ENCODE data around the gene SBNO2.

Gene SBNO2

DNA sequence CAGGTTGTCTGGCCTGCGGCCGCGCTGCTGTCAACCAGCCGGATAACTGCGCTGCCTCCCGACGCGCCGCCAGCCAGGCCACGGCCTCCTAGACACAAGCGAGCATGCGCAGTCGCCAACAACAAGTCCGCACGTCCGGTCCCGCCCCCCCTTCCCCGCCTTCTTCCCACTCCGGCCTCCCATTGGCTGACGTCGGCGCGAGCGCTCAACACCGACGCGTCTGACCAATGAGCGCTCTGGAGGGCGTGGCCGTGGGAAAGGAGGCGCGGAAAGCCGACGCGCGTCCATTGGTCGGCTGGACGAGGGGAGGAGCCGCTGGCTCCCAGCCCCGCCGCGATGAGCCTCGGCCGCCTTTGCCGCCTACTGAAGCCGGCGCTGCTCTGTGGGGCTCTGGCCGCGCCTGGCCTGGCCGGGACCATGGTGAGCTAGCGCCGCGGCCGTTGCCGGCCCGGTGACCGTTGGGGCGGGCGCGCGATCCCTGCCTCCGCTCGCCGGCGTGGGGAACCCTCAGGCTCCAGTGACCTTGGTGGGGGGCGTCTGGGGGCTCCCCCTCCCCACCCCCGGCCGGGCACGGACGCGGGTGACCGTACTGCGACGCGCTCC lies 70.3 kb downstream of the SBNO2 start, which contains the start of gene GPX4:
Gene GPX4 (plus strand): TSS at position 287 of the 603 bp plus-strand sequence. CDS start 50 bp downstream, at position 337.
- DNase-seq, result peak; percentile 99

DNA sequence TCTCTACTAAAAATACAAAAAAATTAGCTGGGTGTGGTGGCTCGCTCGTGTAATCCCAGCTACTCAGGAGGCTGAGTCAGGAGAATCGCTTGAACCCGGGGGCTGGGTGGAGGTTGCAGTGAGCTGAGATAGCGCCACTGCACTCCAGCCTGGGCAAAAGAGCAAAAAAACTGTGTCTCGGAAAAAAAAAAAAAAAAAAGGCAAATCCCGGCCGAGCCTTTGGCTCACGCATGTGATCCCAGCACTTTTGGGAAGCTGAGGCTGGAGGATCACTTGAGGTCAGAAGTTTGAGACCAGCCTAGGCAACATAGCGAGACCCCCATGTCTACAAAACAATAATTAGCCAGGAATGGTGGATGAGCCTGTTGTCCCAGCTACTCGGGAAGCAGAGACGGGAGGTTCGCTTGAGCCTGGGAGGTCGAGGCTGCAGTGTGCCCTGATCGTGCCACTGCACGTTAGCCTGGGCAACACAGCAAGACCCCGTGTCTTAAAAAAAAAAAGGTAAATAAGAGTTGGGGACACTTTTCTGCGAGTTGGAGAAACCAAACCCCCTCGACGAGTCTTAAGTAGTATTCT lies 70.8 kb downstream of the SBNO2 start:
- DNase-seq, result no peak

DNA sequence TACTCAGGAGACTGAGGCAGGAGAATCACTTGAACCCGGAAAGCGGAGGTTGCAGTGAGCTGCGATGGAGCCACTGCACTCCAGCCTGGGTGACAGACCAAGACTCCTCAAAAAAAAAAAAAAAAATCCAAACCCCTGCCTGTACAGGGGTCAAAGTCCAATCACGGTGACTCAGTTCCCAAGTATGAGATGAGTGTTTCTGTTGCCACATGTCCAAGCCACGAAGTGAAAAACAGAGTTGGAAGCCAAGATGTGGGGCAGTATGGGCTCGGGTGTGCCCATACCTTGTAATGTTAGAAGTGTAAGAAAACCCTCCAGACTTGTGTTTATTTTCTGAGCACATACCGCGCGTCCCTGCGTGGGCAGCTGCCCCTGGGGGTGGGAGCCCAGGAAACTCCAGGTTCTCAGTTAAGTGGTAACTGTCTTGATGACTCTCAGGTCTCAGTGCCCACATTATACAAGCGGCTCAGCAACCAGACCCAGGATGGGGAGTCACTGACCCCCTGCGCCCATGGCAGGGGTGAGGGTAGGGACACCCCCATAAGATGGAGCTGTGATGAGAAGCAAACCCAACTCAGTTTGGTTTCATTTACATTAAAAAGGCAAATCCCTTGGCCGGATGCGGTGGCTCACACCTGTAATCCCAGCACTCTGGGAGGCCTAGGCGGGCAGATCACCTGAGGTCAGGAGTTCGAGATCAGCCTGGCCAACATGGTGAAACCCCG lies 71.5 kb downstream of the SBNO2 start:
- no peak for DNase-seq

DNA sequence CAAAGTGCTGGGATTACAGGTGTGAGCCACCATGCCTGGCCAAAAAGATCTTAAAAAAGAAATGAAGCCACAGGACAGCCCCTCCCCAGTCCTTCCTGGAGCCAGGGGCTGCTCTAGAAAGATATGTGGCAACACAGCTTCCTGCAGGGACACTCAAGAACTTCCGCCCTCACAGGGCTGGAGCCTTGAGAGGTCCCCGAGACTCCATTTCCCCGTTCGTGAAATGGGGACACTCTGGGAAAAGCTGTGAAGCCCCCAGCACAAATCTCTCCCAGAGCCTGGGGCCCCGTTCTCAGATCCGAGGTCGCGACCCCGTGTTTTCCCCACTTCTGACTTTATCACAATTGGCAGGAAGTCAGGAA lies 72.8 kb downstream of the SBNO2 start:
- DNase-seq, result no peak

DNA sequence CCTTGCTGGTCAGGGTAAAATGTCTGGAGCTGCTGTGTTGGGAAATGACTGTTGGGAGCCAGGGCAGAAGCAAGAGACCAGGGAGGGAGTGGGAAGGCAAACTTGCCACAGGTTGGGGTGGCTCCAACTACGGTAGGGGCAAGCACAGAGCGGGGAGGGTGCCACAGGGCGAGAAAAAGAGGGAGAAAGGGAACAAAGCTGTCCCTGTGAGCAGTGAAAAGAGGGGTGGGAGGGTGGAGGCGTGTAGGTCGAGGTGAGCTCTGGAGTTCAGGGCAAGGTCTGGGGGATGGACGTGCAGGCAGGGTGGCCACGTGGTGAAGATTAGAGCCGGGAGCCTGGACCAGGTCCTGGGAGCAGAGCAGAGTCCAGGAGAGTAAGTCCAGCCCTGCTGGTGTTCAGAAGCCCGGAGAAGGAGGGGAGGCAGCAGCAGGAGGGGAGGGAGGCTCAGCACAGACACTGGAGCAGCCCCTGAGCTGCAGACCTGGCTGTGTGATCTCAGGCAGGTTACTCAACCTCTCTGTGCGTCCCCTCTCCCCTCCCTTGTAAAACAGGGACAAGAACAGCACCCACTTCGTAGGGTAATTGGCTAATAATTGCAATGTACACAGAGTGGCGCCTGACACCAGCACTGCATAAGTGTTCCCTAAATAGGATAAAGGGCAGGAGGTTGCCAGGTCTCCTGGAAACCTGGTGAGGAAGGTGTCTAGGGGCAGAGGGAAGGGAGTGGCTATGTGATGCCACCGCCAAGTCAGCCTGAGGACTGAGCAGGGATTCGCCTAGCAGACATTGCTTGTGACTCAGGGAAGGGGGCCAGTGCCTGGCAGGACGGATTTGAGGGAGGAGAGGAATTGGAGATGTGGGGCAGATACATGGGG lies 75.7 kb downstream of the SBNO2 start:
- no peak for DNase-seq

DNA sequence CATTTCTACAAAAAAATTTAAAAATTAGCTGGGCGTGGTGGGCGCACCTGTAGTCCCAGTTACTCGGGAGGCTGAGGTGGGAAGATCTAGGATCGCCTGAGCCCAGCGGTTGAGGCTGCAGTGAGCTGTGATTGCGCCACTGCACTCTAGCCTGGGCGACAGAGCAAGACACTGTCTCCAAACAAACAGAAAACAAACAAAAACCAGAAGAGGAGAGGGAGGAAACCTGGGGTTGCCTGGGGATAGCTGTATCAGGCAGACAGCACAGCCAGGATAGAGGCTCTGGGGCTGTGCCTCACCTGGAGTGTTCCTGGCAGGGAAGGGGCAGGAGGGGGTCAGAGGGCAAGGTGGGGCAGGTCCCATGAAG lies 76.3 kb downstream of the SBNO2 start:
- DNase-seq, result no peak

DNA sequence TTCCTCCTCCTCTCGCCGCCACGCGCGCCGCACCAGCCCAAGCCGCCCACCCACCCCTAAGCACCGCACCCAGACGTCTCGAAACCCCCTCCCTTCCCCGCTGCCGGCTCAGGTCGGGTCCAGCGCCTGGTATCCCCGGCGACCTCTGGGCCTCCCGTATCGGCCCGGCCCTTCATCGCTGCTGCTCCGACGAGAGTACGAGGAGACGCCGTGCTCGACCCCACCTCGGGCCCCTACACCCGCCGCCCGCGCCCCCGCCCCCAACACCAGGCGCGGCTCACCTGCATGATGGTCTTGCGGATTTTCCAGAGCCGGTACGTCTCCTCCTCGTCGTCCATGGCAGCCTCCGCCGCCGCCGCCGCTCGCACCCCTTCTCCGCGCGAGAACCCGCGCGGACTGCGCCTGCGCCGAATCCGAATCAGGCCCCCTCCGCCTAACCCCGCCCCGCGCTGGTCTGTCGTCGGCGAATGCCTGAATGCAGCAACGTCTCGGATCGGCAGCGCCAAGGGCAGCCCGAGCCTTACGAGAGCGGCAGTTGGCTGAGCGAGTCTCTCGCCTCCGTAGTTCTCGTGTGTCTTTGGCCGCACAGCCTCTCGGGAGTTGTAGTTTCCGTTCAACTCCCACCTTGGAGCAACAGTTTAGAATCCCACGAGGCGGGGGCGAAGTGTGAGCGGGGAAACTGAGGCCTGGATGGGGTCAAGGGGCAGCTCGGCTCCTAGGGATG lies 78.9 kb downstream of the SBNO2 start, which contains the start of gene POLR2E:
Gene POLR2E (minus strand): TSS at position 398 of the 724 bp plus-strand sequence. CDS start 60 bp downstream, at position 338.
- DNase-seq, result peak; percentile 98

DNA sequence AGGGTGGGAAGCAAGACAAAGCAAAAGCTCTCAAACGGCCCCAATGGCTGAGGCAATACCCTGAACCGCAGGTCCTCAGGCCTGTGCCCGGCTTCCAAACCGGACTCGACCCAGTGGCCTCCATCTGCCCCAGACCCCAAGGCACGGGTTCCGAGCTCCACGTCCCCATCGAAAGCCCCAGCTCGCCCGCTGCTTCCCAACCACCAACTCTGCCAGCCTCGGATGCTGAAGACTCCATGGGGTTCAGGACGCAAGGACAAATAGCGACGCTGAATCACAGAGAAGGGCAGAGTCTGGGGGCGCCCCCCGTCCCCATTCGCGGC lies 79.5 kb downstream of the SBNO2 start:
- DNase-seq, result no peak

DNA sequence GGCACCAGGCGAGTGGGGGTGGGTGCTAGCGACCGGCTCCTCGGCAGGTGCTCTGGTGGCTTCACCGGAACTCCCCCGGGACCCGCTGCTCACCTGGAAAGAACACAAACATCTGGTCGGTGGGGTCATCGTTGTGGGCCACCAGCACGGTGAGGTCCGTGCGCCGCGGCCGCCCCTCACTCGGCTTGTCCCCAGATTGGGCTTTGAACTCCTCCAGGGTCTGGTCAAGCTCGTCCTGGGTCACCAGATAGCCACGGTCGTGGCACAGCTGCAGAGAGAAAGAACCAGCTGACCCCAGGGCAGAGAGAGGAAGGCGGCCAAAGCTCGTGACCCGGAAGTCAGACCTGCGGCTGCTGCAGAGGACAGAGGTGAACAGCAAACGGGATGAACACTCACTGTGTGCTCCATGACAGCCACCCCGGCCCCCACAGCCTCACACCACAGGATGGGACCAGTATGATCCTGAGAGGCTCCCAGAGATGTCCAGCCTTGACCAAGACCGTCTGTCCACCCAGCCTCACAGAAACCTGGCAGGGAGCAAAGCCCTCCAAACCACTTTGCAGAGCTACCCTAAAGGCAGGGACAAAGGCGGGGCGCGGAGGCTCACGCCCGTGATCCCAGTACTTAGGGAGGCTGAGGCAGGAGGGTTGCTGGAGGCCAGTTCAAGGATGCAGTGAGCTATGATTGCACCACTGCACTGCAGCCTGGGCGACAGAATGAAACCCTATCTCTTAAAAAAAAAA lies 80.1 kb downstream of the SBNO2 start:
- DNase-seq, result no peak

DNA sequence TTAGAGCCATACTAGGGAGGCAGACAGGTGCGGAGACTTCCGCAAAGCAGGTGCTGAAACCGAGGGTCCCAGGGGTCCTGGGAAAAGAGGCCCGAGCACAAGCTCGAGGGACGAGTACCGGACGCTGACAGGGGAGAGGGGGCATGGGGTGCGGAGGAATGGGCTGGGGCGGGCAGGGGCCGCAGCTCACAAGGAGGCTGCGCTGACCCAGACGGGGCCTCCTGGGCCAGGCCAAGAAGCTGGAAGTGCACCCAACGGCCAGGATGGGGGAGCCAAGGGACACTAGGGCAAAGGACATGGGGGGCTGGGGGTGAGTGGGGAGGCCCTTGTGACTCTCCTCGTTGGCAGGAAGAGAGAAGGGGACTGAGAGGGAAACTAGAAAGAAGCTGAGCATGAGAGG lies 80.7 kb downstream of the SBNO2 start:
- DNase-seq, result no peak

DNA sequence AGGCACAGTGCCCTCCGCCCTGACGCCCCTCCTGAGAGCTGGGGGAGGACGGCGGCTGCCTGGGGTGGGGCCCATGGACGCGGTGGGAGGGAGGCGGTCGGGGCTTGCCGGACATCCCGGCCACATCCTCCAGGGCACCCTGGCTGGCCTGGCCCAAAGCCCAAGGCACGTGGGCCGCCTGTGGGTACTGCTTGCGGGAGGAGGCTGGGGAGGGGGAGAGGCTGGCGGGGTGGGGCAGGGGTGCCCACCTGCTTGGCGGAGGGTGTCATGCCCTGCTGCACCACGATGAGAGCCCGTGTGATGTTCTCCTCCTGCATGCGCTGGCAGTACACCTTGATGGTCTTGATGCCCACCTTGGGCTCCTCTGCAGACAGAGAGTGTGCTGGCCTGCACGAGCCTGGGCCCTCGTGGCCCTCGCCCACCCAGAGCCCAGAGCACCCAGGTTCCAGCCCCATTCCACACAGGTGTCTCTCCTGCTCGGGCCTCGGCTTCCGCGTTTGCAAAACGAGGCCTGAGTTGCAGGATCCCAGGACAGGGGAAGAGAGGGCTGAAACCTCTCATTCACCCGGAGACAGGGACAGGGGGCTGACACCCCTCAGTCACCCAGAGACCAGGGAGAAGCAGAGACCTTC lies 82.4 kb downstream of the SBNO2 start:
- DNase-seq, result no peak

DNA sequence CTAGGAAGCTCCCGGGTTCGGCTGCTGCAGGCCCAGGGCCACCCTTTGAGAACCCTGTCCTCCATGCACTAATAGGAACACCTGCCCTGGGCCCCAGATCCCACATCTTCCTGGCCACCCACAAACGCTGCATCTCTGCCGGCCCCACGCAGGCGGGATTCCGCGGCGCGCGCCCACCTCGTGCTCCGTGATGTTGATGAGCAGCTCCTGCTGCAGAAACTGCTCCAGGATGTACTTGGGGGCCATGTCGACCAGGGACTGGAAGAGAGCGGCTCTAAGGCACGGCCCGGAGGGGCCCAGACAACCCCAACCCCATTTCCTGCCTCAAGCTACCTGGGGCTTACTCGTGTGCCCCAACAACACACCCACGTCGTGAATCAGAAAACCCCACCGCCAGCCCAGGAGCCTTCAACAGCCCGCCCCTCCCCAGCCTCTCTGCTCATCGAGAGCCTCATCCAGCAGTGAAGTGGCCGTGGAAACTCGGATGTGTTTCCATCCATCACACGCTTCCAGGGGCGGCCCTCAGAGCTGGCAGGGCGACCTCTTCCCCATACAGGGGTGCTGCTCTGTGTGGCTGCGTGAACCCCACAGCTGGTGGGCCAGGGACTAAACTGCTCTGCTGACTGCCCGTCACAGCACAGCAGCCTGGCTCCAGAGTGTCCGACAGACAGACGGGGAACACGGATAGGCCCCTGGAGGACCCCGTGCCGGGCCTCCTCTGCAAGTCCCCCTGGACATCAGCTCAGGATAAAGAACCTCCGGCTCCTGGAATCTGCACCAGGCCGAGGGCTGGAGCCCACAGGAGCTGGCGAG lies 83.1 kb downstream of the SBNO2 start:
- DNase-seq, result no peak

DNA sequence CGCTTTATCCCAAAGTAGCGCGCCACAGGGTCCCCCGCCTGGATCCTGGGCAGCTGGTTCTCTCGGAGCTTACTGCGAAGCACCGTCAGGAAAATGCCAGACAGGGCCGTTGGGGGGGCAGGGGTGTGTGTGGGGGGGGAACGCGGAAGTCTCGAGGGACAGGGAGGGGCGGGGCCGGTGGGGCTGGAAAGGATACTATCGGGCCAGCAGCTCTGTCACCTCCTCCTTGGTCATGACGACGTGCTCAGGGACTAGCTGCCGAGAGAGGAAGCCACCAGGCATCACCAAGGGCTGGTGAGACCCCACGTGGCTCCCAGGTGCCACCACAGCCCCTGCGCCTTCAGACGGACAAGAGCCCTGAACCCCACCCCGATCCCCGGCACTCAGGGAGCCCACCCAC lies 84.2 kb downstream of the SBNO2 start:
- DNase-seq, result no peak

DNA sequence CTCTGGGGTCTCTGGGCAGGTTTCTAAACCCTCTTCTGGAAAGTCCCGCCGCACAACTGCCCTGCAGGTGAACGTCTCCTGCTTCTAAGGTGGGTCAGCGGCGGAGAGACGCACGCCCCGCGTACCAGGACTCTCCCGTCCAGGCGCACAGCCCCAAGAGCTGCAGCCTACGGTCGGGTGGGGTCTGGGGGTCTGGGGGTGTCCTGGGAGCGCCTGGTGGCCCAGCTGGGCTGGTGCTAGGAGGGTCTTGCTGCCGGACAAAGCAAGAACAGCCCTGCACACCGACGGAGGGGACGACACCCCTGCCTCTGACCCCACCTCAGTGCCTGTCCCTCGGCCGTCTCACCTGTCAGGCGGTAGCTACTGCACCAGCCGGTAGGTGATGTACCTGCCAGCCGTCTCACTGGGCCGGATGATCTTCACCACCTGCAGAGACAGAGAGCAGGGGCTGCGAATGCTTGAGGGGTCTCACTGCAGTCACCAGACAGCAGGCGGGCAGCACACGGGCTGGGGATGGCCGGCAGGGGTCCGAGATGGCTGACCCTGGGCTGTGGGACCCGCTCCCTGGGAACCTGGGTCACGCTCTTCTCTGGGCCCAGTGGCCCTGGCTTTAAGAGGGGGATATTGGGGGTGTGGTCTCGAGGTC lies 84.8 kb downstream of the SBNO2 start:
- DNase-seq, result no peak

DNA sequence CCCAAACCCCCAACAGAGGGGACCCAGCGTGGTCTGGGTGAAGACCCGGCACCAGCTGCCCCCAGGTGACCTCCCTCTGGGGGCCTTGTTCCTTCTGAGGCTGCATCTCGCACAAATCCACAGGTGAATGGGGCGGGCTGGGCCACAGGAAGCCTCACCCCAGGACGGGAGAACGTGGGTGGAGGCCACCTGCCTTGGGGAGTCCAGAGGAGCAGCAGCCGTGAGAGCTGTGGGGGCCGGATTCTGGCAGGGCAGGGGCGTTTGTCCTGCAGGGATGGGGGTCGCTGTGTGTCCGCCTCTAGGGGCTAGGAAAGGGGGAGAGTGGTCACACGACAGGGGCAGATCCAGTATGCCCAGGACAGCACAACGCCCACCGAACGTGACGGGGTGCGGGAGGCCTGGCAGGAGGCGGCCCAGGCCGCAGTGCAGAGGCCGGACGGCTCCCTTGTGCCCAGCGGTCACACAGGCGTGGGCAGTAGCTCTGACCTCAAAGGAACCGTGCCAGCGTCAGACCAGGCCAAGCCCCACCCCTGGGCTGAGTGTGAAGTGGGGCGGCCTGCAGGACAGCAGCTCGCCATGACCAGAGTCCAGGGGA lies 85.6 kb downstream of the SBNO2 start:
- DNase-seq, result no peak

DNA sequence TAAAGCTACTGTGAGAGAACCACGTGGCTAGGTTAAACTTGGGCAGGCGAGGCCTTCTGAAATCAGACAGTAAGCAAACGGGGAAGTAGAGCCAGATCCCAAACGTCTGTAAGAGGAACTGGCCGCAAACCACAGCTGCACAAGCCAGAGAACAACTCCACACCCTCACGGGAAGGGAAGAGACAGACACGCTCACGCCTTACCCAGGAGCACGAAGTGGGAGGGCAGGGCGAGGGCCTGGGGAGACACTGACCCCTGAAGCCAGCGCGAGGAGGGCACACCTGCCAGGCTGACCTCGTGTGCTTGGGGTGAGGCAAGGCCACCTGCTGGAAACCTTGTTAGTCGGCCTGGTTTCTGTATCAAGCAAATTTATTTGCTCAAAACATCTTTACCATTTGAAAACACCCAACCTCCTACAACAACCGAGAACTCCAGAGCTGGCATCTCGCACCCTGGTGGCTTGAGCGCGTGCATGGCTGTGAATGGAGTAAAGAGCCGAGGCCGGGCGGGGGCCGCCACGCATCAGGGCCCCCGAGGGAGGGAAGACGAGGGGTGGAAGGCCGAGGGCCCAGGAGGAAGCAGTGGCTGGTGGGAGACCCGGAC lies 86.2 kb downstream of the SBNO2 start:
- DNase-seq, result no peak

DNA sequence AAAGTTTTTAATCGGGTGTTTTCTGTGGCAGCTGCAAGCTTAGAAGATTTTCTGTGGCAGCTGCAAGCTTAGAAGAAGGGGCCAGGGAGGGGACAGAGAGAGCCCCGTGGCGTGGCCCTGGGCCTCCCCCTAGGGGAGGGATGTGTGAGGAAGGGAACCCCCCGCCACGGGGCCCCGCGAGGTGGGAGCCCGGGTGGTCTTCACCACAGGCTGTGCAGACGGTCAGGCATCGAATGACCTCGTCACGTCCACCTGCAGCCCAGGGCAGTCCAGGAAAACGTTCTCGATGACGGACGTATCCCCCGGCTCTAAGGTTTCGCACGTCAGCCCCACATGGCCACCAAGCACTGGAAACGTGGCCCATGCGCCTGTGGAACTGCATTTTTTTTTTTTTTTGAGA lies 87.5 kb downstream of the SBNO2 start:
- no peak for DNase-seq

DNA sequence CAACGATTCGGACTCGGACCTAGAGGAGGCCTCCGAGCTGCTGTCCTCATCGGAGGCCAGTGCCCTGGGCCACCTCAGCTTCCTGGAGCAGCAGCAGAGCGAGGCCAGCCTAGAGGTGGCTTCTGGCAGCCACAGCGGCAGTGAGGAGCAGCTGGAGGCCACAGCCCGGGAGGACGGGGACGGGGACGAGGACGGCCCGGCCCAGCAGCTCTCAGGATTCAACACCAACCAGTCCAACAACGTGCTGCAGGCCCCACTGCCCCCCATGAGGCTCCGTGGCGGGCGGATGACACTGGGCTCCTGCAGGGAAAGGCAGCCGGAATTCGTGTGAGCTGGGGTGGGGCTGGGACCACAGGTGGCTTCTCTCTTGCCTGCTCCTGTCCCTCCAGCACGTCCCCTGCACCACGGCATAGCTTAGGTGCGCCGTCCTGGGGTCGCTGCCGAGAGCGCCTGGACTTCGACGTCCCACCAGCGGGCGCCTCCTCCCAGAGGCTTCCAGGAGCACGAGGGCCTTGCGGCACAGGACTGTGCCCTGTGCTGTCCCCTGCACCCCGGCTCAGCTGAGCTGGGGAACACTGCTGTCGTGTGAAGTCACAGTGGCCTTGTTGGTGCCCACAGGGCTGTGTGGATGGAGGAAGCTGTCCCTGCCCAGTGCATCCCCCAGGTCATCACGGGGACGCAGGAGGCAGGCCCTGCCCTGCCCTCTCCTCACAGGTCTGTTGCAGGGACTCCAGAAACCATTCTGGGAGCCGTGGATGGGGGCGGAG lies 88.2 kb downstream of the SBNO2 start:
- no peak for DNase-seq
